Heart right ventricle (tissue), 16 donors: Measurements from ENCODE around the gene LENEP. TPM values are rescaled to one million over a fixed set of nuclear protein-coding genes. Genes with fewer than 3 reads are reported as not detected.

ENCODE experiments used
- ATAC-seq, 8 donors: fragments of 200-7000 bp; cut with Tn5 transposase; one replicate each; pipeline ENCODE4 v1.9.1; 2020; ENCODE audit warnings: mild to moderate bottlenecking in 8 of 8, moderate library complexity in 8 of 8, moderate number of reproducible peaks in 1 of 8
- DNase-seq, 2 donors: peaks; one replicate each; pipeline ENCODE4 v3.0.0-alpha.2; 2020
- H3K27ac ChIP-seq, 10 donors: fragments of 200-600 bp; sonication (generic) in 2 of 10; one replicate each; pipeline versions ENCODE4 v1.5.0 to v1.8.0; 2020 to 2022; ENCODE audit warnings: mild to moderate bottlenecking in 3 of 10
- H3K27me3 ChIP-seq, 7 donors: fragments of 200-600 bp; one replicate each; pipeline ENCODE4 v1.8.0; 2021 to 2022; ENCODE audit warnings: mild to moderate bottlenecking in 2 of 7
- H3K36me3 ChIP-seq, 9 donors: fragments of 200-600 bp; sonication (generic) in 1 of 9; one replicate each; pipeline versions ENCODE4 v1.5.0 to v1.8.0; 2020 to 2022; ENCODE audit warnings: mild to moderate bottlenecking in 2 of 9
- H3K4me1 ChIP-seq, 9 donors: fragments of 200-600 bp; sonication (generic) in 1 of 9; one replicate each; pipeline versions ENCODE4 v1.5.0 to v1.8.0; 2020 to 2022; ENCODE audit warnings: mild to moderate bottlenecking in 4 of 9
- H3K4me3 ChIP-seq, 10 donors: fragments of 200-600 bp; sonication (generic) in 2 of 10; one replicate each; pipeline versions ENCODE4 v1.5.0 to v1.8.0; 2020 to 2022; ENCODE audit warnings: mild to moderate bottlenecking in 7 of 10, moderate library complexity in 2 of 10
- H3K9me3 ChIP-seq, 11 donors: fragments of 200-600 bp in 10 of 11; sonication (generic) in 2 of 11; one replicate each; pipeline versions ENCODE4 v1.5.0 to v1.8.0; 2013 to 2022; ENCODE audit warnings: mild to moderate bottlenecking in 2 of 11, control low read depth in 1 of 11, moderate library complexity in 1 of 11
- CTCF ChIP-seq, 9 donors: fragments of 200-600 bp; sonication (generic) in 2 of 9; IDR thresholded peaks; one replicate each; pipeline versions ENCODE4 v1.5.0 to v1.8.0; 2021 to 2022; ENCODE audit warnings: antibody characterized with exemption in 9 of 9, mild to moderate bottlenecking in 5 of 9, moderate library complexity in 1 of 9
- WGBS, 2 donors: extraction: QIAGEN DNeasy Blood & Tissue Kit; methylation state at CpG; one replicate each; pipeline ENCODE4 v1.1.7; 2013; ENCODE audit warnings: inconsistent platforms in 1 of 2; 5-methylcytosine and 5-hydroxymethylcytosine counted together
- intact Hi-C, 10 donors: fragments of 100-400 bp; cut with DNase I; formaldehyde crosslinking; loops; one replicate each; pipeline versions ENCODE4 v1.11.1 to v1.14.2; 2022
- polyA plus RNA-seq, 2 donors: library from polyadenylated mRNA; stranded (reverse); fragments of 200-250 nt; gene quantifications; one replicate each; pipeline ENCODE4 v1.2.3, GENCODE V29; 2013
- total RNA-seq, 10 donors: library from RNA; stranded (reverse); fragmentation: NEBNext Ultra II Directional in 3 of 10; extraction: Animal tissue kit (Norgen Biotek cat#: 25700) in 3 of 10; gene quantifications; one replicate each; pipeline versions ENCODE4 v1.2.1 to v1.2.4, GENCODE V29; 2021 to 2023
- donor health status: Arrhythmogenic right ventricular cardiomyopathy.
- donor health status: ischemic (EF 13 %, LVEDD 7.1; RV severe dilation, severe dysfunction).
- donor health status: healthy with polysubstance abuse.
- donor health status: DM: no; HTN: yes; CAD: no.
- donor health status: DM: no; HTN: no; CAD: no.
- donor health status: ischemic (EF 25% LVEDD 6.9; RV normal size, moderate dysfunction).
- donor health status: ischemic (EF 25% LVEDD 5.7; RV mildly dilated, moderate dysfunction).
- donor health status: healthy.
- donor health status: DM: yes; HTN: yes; CAD: no.
- donor health status: Ischemic cardiomyopathy.
- donor health status: ischemic (EF 35%, LVEDD 5.7; RV mildly dilated, moderate dysfunction).
- donor health status: nonischemic (EF 11% LVEDD 7.7; RV severe dilation, severe dysfunction).
- donor health status: DM: yes; HTN: yes; CAD: no.
- donor health status: PGD.
- donor health status: ischemic (EF 29% LVEDD 5.4; RV normal size, mild dysfunction).
- donor health status: nonischemic (EF 23%, LVEDD 6.1; RV moderate dilation, normal function).

LENEP gene
- total and polyA plus RNA-seq, 12 donors = not detected

GRCh38 chr1:154962795-154963330 lies 30.5 kb upstream of the LENEP start:
- H3K27me3 ChIP-seq = no peaks in the 10 kb centered on the region
- peaks cover 0 to 73% (median 56%) of the 10 kb centered on the region in 9 donors for H3K36me3 ChIP-seq
- intact Hi-C loops = loop anchor here in 7 of 10 donors (5.0 kb wide), 3 partner anchors 34 to 54 kb away; partner anchors contain the start of gene ZBTB7B (in 1 of the 7)
- H3K4me1 ChIP-seq = peaks cover 12 to 51% (median 37%) of the 10 kb centered on the region in 9 donors
- WGBS, 2 donors = 63 to 72% methylated on average over 6 of the region's 6 CpGs
- no peak for ATAC-seq
- TF ChIP-seq CTCF (IDR thresholded peaks at IDR 0.05) = no peak
- peak overlapping the region in 8 of 10 donors; percentile 81 to 99 (median 90) for H3K4me3 ChIP-seq
- no peaks in the 10 kb centered on the region for H3K9me3 ChIP-seq
- H3K27ac ChIP-seq = peak overlapping the region in 8 of 10 donors; percentile 96 to 100 (median 98)
- DNase-seq = no peak

- no peaks in the 10 kb centered on the region for H3K27me3 ChIP-seq
- no peaks in the 10 kb centered on the region for H3K9me3 ChIP-seq
- peaks cover 0 to 74% (median 57%) of the 10 kb centered on the region in 9 donors for H3K36me3 ChIP-seq
- H3K4me3 ChIP-seq = no peak overlapping the region
- peaks cover 12 to 56% (median 44%) of the 10 kb centered on the region in 9 donors for H3K4me1 ChIP-seq
- 82 to 83% methylated on average over 8 of the region's 8 CpGs for WGBS, 2 donors
- no peak for ATAC-seq
- intact Hi-C loops = loop anchor here in 7 of 10 donors (5.0 kb wide), 3 partner anchors 34 to 54 kb away; partner anchors contain the start of gene ZBTB7B (in 1 of the 7)
- TF ChIP-seq CTCF (IDR thresholded peaks at IDR 0.05) = no peak
- no peak overlapping the region for H3K27ac ChIP-seq
- DNase-seq = no peak
Measured at GRCh38 chr1:154963643-154964042, 29.7 kb upstream of the LENEP start.

- peaks cover 0 to 74% (median 52%) of the 10 kb centered on the region in 9 donors for H3K36me3 ChIP-seq
- WGBS, 2 donors = 91 to 96% methylated on average over 6 of the region's 6 CpGs
- ATAC-seq (no peak), DNase-seq (no peak)
- H3K27ac ChIP-seq = no peak overlapping the region
- no peaks in the 10 kb centered on the region for H3K27me3 ChIP-seq
- intact Hi-C loops = loop anchor here in 7 of 10 donors (5.0 kb wide), 3 partner anchors 33 to 53 kb away; partner anchors contain the start of gene ZBTB7B (in 1 of the 7)
- no peaks in the 10 kb centered on the region for H3K9me3 ChIP-seq
- no peak overlapping the region for H3K4me3 ChIP-seq
- peaks cover 12 to 59% (median 51%) of the 10 kb centered on the region in 9 donors for H3K4me1 ChIP-seq
- no peak for TF ChIP-seq CTCF (IDR thresholded peaks at IDR 0.05)
Measured at GRCh38 chr1:154964359-154964758, 29.0 kb upstream of the LENEP start.

- intact Hi-C loops = loop anchor here in 1 of 10 donors (5.0 kb wide), 1 partner anchor 51 kb away; no protein-coding TSS in a partner anchor
- no peak for DNase-seq
- no peak overlapping the region for H3K4me3 ChIP-seq
- no peak for TF ChIP-seq CTCF (IDR thresholded peaks at IDR 0.05)
- H3K4me1 ChIP-seq = peaks cover 22 to 62% (median 58%) of the 10 kb centered on the region in 9 donors
- WGBS, 2 donors = 90% methylated on average over 7 of the region's 7 CpGs
- ATAC-seq = no peak
- peak overlapping the region in 5 of 10 donors; percentile 26 to 97 (median 75) for H3K27ac ChIP-seq
- no peaks in the 10 kb centered on the region for H3K27me3 ChIP-seq
- H3K36me3 ChIP-seq = peaks cover 0 to 69% (median 49%) of the 10 kb centered on the region in 9 donors
- H3K9me3 ChIP-seq = no peaks in the 10 kb centered on the region
Measured at GRCh38 chr1:154966111-154966510, 27.3 kb upstream of the LENEP start.
